B cell (primary cell): ENCODE data around the gene SMIM13. TPM values are rescaled to one million over a fixed set of nuclear protein-coding genes. Genes with fewer than 3 reads are reported as not detected.
"Not testable (repeated sequence)": the region's sequence is repeated elsewhere in the genome, so short reads cannot be mapped to it uniquely, and the experiment has no call there.

ENCODE experiments used
- ATAC-seq: fragments of 200-7000 bp; cut with Tn5 transposase; one replicate; pipeline ENCODE4 v1.10.0; 2021; ENCODE audit warnings: low read depth, mild to moderate bottlenecking, moderate number of reproducible peaks, moderate library complexity
- CTCF ChIA-PET: fragments of 350-600 bp; sonication (Branson Sonifier 250); formaldehyde crosslinking; loops from one replicate; lab custom pipeline; 2021; ENCODE audit warnings: antibody characterized with exemption, inconsistent platforms; lab: Charles Lee
- POLR2A ChIA-PET: fragments of 350-600 bp; sonication (Branson Sonifier 250); formaldehyde crosslinking; loops from one replicate; lab custom pipeline; 2021; ENCODE audit warnings: antibody characterized with exemption; lab: Charles Lee
- DNase-seq: peaks from one replicate; pipeline ENCODE4 v3.0.0; 2013
- H2AFZ ChIP-seq: 2 replicates; pipeline ENCODE4 v1.6.1; 2012; ENCODE audit warnings: mild to moderate bottlenecking, low read depth, low read length; ENCODE audit not compliant: insufficient read depth, poor library complexity, severe bottlenecking
- H3K27ac ChIP-seq, 2 donors: 1 replicate in 1 of 2; 2 replicates in 1 of 2; pipeline ENCODE4 v1.5.1; 2012 to 2013; ENCODE audit warnings: low read length in 2 of 2, mild to moderate bottlenecking in 2 of 2, moderate library complexity in 1 of 2
- H3K27me3 ChIP-seq, 4 experiments: fragments of 200-600 bp in 1 of 4; sonication (generic) in 1 of 4; replicated peaks in 1 of 4; 1 replicate in 2 of 4; 2 replicates in 2 of 4; pipeline versions ENCODE4 v1.6.1 to v1.7.0; 2013 to 2016; ENCODE audit warnings: low read length in 3 of 4, mild to moderate bottlenecking in 2 of 4, mixed read lengths in 1 of 4, moderate library complexity in 1 of 4; ENCODE audit not compliant: insufficient read depth in 4 of 4, control insufficient read depth in 3 of 4; ENCODE audit errors: control extremely low read depth in 1 of 4
- H3K36me3 ChIP-seq, 2 experiments: replicated peaks in 1 of 2; 1 replicate in 1 of 2; 2 replicates in 1 of 2; pipeline versions ENCODE4 v1.6.1 to v1.7.1; 2013; ENCODE audit warnings: low read length in 1 of 2; ENCODE audit not compliant: insufficient read depth in 2 of 2, control insufficient read depth in 1 of 2; ENCODE audit errors: control extremely low read depth in 1 of 2, extremely low read depth in 1 of 2
- H3K4me1 ChIP-seq, 2 donors: fragments of 200-600 bp in 1 of 2; sonication (generic) in 1 of 2; 1 replicate in 1 of 2; 2 replicates in 1 of 2; pipeline versions ENCODE4 v1.5.1 to v1.6.1; 2013 to 2017; ENCODE audit warnings: low read length in 2 of 2; ENCODE audit not compliant: control insufficient read depth in 2 of 2, insufficient read depth in 2 of 2
- H3K4me2 ChIP-seq: replicated peaks from 2 replicates; pipeline ENCODE3; 2012; ENCODE audit warnings: mild to moderate bottlenecking, low read depth, low read length; ENCODE audit not compliant: poor library complexity, severe bottlenecking
- H3K4me3 ChIP-seq, 5 experiments: fragments of 200-600 bp in 1 of 5; sonication (generic) in 1 of 5; 1 replicate in 3 of 5; 2 replicates in 2 of 5; pipeline versions ENCODE4 v1.5.1 to v1.7.0; 2011 to 2016; ENCODE audit warnings: low read length in 4 of 5, mild to moderate bottlenecking in 4 of 5, low read depth in 2 of 5, control low read depth in 1 of 5, moderate library complexity in 1 of 5; ENCODE audit not compliant: insufficient read depth in 1 of 5; ENCODE audit errors: control extremely low read depth in 1 of 5, extremely low read depth in 1 of 5
- H3K79me2 ChIP-seq: fragments of 200-600 bp; sonication (generic); one replicate; pipeline ENCODE4 v1.6.0; 2016; ENCODE audit warnings: low read length; ENCODE audit not compliant: control insufficient read depth, insufficient read depth
- H3K9ac ChIP-seq: fragments of 200-600 bp; sonication (generic); 2 replicates; pipeline ENCODE4 v1.6.1; 2017; ENCODE audit warnings: mild to moderate bottlenecking, low read length, moderate library complexity
- H3K9me3 ChIP-seq, 3 donors: one replicate each; pipeline versions ENCODE4 v1.6.1 to v1.7.1; 2013; ENCODE audit warnings: low read length in 2 of 3; ENCODE audit not compliant: control insufficient read depth in 2 of 3, insufficient read depth in 1 of 3; ENCODE audit errors: control extremely low read depth in 1 of 3
- H4K20me1 ChIP-seq: 2 replicates; pipeline ENCODE4 v1.6.0; 2012; ENCODE audit warnings: mild to moderate bottlenecking, low read length; ENCODE audit not compliant: insufficient read depth, control insufficient read depth, poor library complexity, severe bottlenecking
- H3K27ac Mint-ChIP-seq: one replicate; pipeline ENCODE4 v1.8.0; 2021; ENCODE audit warnings: mixed read lengths
- H3K27me3 Mint-ChIP-seq: one replicate; pipeline ENCODE4 v1.8.0; 2021; ENCODE audit warnings: mixed read lengths
- H3K4me1 Mint-ChIP-seq: one replicate; pipeline ENCODE4 v1.8.0; 2021; ENCODE audit warnings: mixed read lengths
- H3K4me3 Mint-ChIP-seq: one replicate; pipeline ENCODE4 v1.8.0; 2021; ENCODE audit warnings: mixed read lengths
- H3K9me3 Mint-ChIP-seq: one replicate; pipeline ENCODE4 v1.8.0; 2022; ENCODE audit warnings: mixed read lengths; ENCODE audit not compliant: insufficient read depth
- CTCF ChIP-seq: fragments of 200-600 bp; IDR thresholded peaks from one replicate; pipeline ENCODE4 v1.8.0; 2022; ENCODE audit warnings: antibody characterized with exemption, mild to moderate bottlenecking
- EZH2 ChIP-seq: IDR thresholded peaks from 2 replicates; pipeline ENCODE4 v1.6.1; 2012; ENCODE audit warnings: borderline replicate concordance, low read depth, mild to moderate bottlenecking, moderate library complexity, low read length; ENCODE audit not compliant: insufficient read depth, poor library complexity, severe bottlenecking
- WGBS: methylation state at CpG from one replicate; pipeline ENCODE4 v1.1.5; 2013; ENCODE audit warnings: missing lambda C conversion rate; ENCODE audit not compliant: insufficient coverage; 5-methylcytosine and 5-hydroxymethylcytosine counted together
- intact Hi-C: fragments of 100-400 bp; cut with micrococcal nuclease; formaldehyde crosslinking; loops from one replicate; pipeline ENCODE4 v1.10.0; 2022
- polyA plus RNA-seq: library from polyadenylated mRNA; depleted of rRNA; stranded (reverse); fragments of >200 nt; gene quantifications from 2 replicates; pipeline ENCODE4 v1.2.3, GENCODE V29; 2012
- total RNA-seq, 2 donors: library from RNA; stranded (reverse); fragments of 120-200 nt in 1 of 2; gene quantifications; 1 replicate in 1 of 2; 2 replicates in 1 of 2; pipeline versions ENCODE4 v1.2.3 to v1.2.4, GENCODE V29; 2013 to 2022

Gene SMIM13
- total and polyA plus RNA-seq, 2 donors (not counting 1 experiment from before 2014, with no cell fraction given) = 2.1 to 5.5 TPM

- Mint-ChIP-seq H3K27ac (no peak overlapping the region), H3K9me3 (no peaks in the 10 kb centered on the region), H3K4me3 (no peak overlapping the region), H3K4me1 (peaks cover 9% of the 10 kb centered on the region), H3K27me3 (peaks cover 15% of the 10 kb centered on the region)
- WGBS = no CpG with 5 or more reads among the region's 1 CpG
- Histone ChIP-seq H3K27ac (no peak overlapping the region), H3K27me3 (no peaks in the 10 kb centered on the region), H3K9me3 (no peaks in the 10 kb centered on the region), H3K9ac (no peak overlapping the region), H3K4me1 (peaks cover 7 to 8% of the 10 kb centered on the region in 2 donors), H3K36me3 (no peaks in the 10 kb centered on the region), H3K4me3 (no peak overlapping the region), H2AFZ (no peak overlapping the region), H3K4me2 (no peak overlapping the region), H3K79me2 (no peaks in the 10 kb centered on the region), H4K20me1 (no peaks in the 10 kb centered on the region)
- ChIA-PET CTCF (no interaction called here), POLR2A (no interaction called here)
- TF ChIP-seq CTCF (no peak), EZH2 (no peak)
- ATAC-seq = no peak
- DNase-seq = no peak
- intact Hi-C loops = loop anchor here (5.0 kb wide), 3 partner anchors 202 to 923 kb away; partner anchors contain the start of genes HIVEP1 and SYCP2L
Observed at GRCh38 chr6:11089695-11090094, 3.9 kb upstream of the SMIM13 start.

GRCh38 chr6:11091141-11091540 is 2.5 kb upstream of the SMIM13 start:
- POLR2A ChIA-PET, H3K27ac Mint-ChIP-seq, H3K27ac ChIP-seq, H3K4me2 ChIP-seq, H3K4me3 Mint-ChIP-seq, H3K9me3 Mint-ChIP-seq, H3K9ac ChIP-seq, DNase-seq, H3K9me3 ChIP-seq, H3K4me3 ChIP-seq, H3K27me3 ChIP-seq, H4K20me1 ChIP-seq, H2AFZ ChIP-seq, ATAC-seq, H3K36me3 ChIP-seq, H3K79me2 ChIP-seq: not testable (repeated sequence)
- WGBS = 92% methylated on average over 5 of the region's 5 CpGs
- CTCF ChIA-PET = interaction anchor here (1.3 to 1.7 kb wide), 2 partner anchors 22 to 405 kb away, joined by 3 to 5 read pairs; no protein-coding TSS in a partner anchor
- Mint-ChIP-seq H3K4me1 (peaks cover 19% of the 10 kb centered on the region), H3K27me3 (peaks cover 15% of the 10 kb centered on the region)
- intact Hi-C loops = loop anchor here (5.0 kb wide), 3 partner anchors 204 to 921 kb away; partner anchors contain the start of genes HIVEP1 and SYCP2L
- peaks cover 12% of the 10 kb centered on the region in 2 donors for H3K4me1 ChIP-seq
